SK-N-MC (cell line): Measurements from ENCODE around the gene INPP5A.

ENCODE experiments used
- EZH2 ChIP-seq: fragments of 200-600 bp; sonication (generic); IDR thresholded peaks from one replicate; pipeline ENCODE4 v1.6.1; 2017; ENCODE audit warnings: antibody characterized with exemption
- POLR2AphosphoS5 ChIP-seq: IDR thresholded peaks from 2 replicates; pipeline ENCODE4 v1.6.1; 2012; ENCODE audit warnings: mild to moderate bottlenecking, low read depth, low read length, borderline replicate concordance

DNA sequence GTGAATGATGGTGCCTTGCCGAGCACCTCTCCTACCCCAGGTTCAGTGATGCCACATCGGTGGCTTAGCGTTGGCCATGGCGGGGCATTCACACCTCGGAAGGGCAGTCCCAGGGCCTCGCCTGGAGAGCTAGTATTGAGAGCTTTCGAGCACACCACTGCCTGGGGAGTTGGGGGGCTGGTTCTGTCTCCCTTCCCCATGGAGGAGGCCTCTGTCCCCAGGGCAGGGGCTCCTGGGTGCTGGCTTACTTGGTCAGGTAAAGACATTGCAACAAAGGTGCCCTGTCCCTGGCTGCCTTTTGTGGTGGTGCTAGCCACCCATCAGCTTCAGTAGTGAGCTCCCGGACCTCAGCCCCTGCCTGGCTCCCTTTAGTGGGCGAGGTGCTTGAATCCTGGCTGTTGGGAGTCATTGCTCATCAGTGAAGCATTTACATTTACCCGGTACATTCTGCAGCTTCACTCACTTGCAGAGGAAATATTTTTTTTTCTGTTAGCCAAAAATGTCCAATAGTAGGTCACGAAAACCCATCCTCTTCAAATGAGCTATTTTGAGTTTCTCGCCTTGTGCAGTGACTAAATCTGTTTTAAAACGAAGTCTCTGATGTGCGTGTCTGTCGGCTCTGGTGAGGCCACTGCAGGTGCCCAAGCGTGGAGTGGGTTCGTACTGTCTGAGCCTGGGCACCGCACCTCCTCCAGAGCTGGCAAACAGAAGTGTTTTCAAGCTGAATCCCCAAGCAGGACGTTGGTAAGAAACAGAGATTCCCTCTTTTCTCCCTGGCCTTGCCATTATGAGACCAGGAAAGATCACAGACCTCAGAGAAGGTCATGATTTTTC is 95.5 kb downstream of the INPP5A start:
- TF ChIP-seq POLR2AphosphoS5: no peak
- no peak for TF ChIP-seq EZH2
